ENCODE results near the gene FXYD6. TPM values are rescaled to one million over a fixed set of nuclear protein-coding genes. Genes with fewer than 3 reads are reported as not detected.
A peak's percentile ranks its signal among the peaks of the same experiment; 100 is the strongest.

FXYD6 gene
- total and polyA plus RNA-seq, 3 donors from 2014 or later: 186 to 439 (median 191) TPM

DNA sequence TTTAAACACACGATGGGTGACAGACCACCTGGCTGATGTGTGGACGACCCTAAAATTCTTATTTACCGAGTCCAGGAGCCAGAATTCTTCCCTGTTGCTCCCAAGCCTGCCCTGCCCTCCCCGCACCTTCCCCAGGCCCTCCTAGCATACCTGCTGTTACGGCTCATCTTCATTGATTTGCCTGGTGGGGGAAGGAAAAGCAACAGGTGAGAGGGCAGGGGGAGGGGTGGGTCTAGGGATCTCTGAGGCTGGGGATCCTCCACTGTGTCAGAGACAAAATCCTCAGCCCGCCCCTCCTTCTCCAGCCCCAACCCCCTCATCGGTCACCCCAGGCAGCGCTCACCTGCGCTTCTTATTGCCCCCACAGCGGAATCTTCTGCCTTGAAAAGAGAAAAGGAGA is 55.9 kb downstream of the FXYD6 start:
- 86 to 93% methylated on average over 10 of the region's 10 CpGs for WGBS, 2 donors
- H3K4me1 ChIP-seq: peaks cover 36% of the 10 kb centered on the region
- H3K27ac ChIP-seq: no peak overlapping the region
- no peaks in the 10 kb centered on the region for H3K27me3 ChIP-seq
- H3K4me3 ChIP-seq: no peak overlapping the region
- no peak for DNase-seq
- no peaks in the 10 kb centered on the region for H3K9me3 ChIP-seq
- H3K36me3 ChIP-seq (ENCODE audit: low read depth, missing control alignments): no peaks in the 10 kb centered on the region
- no peak for TF ChIP-seq CTCF (IDR thresholded peaks at IDR 0.05)
- TF ChIP-seq POLR2A (IDR thresholded peaks at IDR 0.05): no peak
- intact Hi-C loops (cut with DNase I; ENCODE audit: low total_unique reads): no loop called here

DNA sequence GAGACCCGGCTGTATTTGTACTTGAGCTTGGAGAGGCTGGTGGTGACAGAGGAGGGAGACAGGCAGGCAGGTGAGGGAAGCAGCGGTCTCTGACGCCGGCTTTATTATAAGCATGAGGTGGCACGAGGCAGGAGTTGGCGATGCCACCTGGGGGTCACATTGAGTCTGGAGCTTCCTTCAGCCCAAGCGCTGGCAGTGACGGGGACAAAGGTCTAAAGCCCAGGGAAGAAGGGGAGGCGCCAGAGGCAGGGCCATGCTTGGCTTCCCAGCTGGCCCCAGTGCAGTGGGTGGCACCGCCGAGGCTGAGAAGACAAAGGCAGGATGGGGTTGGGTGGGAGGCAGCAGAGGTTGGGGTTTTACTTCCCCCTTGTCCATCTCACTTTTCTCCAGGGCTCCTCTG is 56.4 kb downstream of the FXYD6 start:
- Histone ChIP-seq H3K36me3 (ENCODE audit: low read depth, missing control alignments) (no peaks in the 10 kb centered on the region), H3K27ac (no peak overlapping the region), H3K9me3 (no peaks in the 10 kb centered on the region), H3K27me3 (no peaks in the 10 kb centered on the region), H3K4me1 (peaks cover 37% of the 10 kb centered on the region), H3K4me3 (no peak overlapping the region)
- DNase-seq: no peak
- TF ChIP-seq CTCF (IDR thresholded peaks at IDR 0.05): no peak
- TF ChIP-seq POLR2A (IDR thresholded peaks at IDR 0.05): no peak
- intact Hi-C loops (cut with DNase I; ENCODE audit: low total_unique reads): no loop called here
- 87% methylated on average over 10 to 11 of the region's 11 CpGs for WGBS, 2 donors

DNA sequence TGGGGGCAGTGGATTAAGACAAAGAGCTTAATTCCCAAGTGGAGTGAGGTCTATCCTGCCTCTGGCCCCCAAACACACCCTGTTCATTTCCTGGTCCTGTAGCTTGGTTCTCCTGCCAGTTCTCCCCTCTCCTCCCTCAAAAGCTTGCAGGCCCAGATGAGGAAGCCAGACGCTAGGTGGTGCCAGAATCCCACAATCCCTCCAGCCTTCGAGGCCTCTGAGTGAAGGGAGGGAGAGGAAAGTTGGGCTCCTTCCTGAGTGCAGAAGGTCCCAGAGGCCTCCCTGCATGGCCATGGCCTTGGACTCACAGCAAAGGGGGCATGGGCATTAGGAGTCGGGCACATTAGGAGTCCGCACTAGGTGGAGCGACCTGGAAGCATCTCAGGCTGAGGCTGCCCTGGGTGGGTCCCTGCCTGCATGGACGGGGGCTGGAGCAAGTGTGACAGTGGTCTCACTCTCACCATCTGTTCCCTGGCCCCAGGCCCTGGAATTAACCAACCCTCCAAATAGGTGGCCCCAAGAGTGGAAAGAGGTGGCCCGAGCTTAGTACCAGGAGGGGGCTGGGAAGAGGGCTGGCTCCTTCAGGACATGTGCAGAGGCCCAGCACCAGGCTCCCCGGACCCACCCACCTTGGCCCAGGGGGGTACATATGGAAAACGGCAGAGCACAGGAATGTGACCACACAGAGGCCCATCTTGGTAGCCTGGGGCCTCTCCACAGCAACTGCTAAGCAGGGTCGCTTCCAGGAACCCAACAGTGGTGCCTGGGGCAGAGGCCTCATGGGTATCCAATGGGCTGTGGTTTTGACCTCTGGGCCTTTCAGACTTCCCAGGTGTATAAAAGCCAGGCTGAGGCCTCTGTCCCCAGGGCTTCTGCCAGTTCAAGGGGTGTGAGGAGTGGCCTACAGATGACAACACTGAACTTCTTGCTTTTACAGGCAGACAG is 57.1 kb downstream of the FXYD6 start:
- Histone ChIP-seq H3K27ac (no peak overlapping the region), H3K4me3 (no peak overlapping the region), H3K9me3 (no peaks in the 10 kb centered on the region), H3K36me3 (ENCODE audit: low read depth, missing control alignments) (no peaks in the 10 kb centered on the region), H3K27me3 (no peaks in the 10 kb centered on the region), H3K4me1 (peaks cover 37% of the 10 kb centered on the region)
- peak; percentile 86 for DNase-seq
- intact Hi-C loops (cut with DNase I; ENCODE audit: low total_unique reads): loop anchor here (5.0 kb wide), 2 partner anchors 377 to 392 kb away; no protein-coding TSS in a partner anchor
- TF ChIP-seq POLR2A (IDR thresholded peaks at IDR 0.05): no peak
- TF ChIP-seq CTCF (IDR thresholded peaks at IDR 0.05): peak; percentile 44 to 55 (median 47)
- WGBS, 2 donors: 53 to 65% methylated on average over 6 to 10 of the region's 10 CpGs

GRCh38 chr11:117818041-117818873 is 58.2 kb downstream of the FXYD6 start:
- no peak overlapping the region for H3K27ac ChIP-seq
- H3K9me3 ChIP-seq: no peaks in the 10 kb centered on the region
- intact Hi-C loops (cut with DNase I; ENCODE audit: low total_unique reads): loop anchor here (5.0 kb wide), 2 partner anchors 376 to 391 kb away; no protein-coding TSS in a partner anchor
- no peak overlapping the region for H3K4me3 ChIP-seq
- no peaks in the 10 kb centered on the region for H3K36me3 ChIP-seq (ENCODE audit: low read depth, missing control alignments)
- no peaks in the 10 kb centered on the region for H3K27me3 ChIP-seq
- H3K4me1 ChIP-seq: peaks cover 28% of the 10 kb centered on the region
- 58% methylated on average over 9 of the region's 9 CpGs for WGBS, 2 donors
- DNase-seq: no peak
- TF ChIP-seq POLR2A (IDR thresholded peaks at IDR 0.05) (no peak), CTCF (IDR thresholded peaks at IDR 0.05) (no peak)

Measured in testis (tissue), 3 donors.